GM12873 (cell line): ENCODE data around the gene ARHGEF25.

Experiments used
- CTCF ChIP-seq: IDR thresholded peaks from 2 replicates; pipeline ENCODE4 v1.5.1; 2012; ENCODE audit warnings: low read depth, mild to moderate bottlenecking, moderate library complexity, low read length, control low read depth; ENCODE audit not compliant: insufficient read depth; ENCODE audit errors: missing control alignments

Gene ARHGEF25

DNA sequence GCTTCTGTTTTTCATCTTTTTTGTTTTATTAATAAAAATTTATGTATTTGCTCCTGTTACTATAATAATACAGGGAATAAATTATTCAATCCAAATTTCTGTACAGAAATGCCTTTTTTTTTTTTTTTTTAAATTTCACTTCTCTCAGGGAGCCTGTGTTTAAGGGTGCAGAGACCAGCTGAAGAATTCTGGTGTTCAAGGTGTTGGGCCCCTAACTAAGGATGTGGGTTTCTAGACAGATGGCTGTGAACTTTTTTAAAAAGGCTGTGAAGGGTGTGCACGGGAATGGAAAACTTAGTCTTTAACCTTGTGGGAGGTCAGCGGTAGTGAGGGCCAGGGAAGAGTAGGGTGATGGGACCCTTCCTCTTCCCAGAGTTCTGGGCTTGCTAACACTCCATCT, 7.9 kb upstream of the ARHGEF25 start:
- TF ChIP-seq CTCF, result no peak

GRCh38 chr12:57603815-57604453, 7.3 kb upstream of the ARHGEF25 start:
- no peak for TF ChIP-seq CTCF

- TF ChIP-seq CTCF, result no peak
Measured at GRCh38 chr12:57604454-57604991, 6.7 kb upstream of the ARHGEF25 start, which contains the start of gene DTX3. Gene DTX3 (plus strand): TSS chr12:57604824. CDS start chr12:57606518, 1,694 bp downstream.

- TF ChIP-seq CTCF, result no peak
Measured at GRCh38 chr12:57604992-57605810, 6.0 kb upstream of the ARHGEF25 start.

DNA sequence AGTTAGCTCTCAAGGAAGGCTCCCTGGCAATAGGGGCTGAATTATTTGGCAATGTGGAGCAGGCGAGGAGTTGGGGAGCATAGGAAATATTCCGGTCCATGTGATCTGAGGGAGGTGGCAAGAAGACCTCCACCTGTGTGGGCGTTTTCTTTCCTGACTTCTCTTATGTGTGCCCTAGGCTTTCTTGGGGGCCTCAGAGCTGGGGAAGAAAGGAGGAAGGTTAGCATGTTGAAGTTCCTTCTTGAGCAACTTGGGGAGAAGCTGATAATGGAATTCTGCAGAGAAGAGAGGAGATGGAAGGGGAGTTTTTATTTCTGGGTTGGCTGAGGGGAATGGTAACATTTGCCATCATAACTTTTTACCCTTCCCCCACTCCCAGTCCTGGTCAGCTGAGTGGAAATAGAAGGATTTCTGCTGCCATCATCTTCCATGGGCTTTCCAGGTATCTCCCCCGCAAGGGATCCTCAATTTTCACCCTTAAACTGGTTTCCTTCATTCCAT, 5.4 kb upstream of the ARHGEF25 start:
- TF ChIP-seq CTCF, result no peak

GRCh38 chr12:57606399-57606798, 4.8 kb upstream of the ARHGEF25 start:
- TF ChIP-seq CTCF, result no peak

GRCh38 chr12:57606821-57607220, 4.4 kb upstream of the ARHGEF25 start:
- no peak for TF ChIP-seq CTCF
